Measurements from ENCODE around the gene QPRT. TPM values are rescaled to one million over a fixed set of nuclear protein-coding genes. Genes with fewer than 3 reads are reported as not detected.
"Not testable (repeated sequence)": the region's sequence is repeated elsewhere in the genome, so short reads cannot be mapped to it uniquely, and the experiment has no call there.

Gene QPRT
- total and polyA plus RNA-seq, 2 of the 13 experiments (the other 11 are each of a cell fraction or from before 2014, with no cell fraction given) = 130 to 218 TPM

DNA sequence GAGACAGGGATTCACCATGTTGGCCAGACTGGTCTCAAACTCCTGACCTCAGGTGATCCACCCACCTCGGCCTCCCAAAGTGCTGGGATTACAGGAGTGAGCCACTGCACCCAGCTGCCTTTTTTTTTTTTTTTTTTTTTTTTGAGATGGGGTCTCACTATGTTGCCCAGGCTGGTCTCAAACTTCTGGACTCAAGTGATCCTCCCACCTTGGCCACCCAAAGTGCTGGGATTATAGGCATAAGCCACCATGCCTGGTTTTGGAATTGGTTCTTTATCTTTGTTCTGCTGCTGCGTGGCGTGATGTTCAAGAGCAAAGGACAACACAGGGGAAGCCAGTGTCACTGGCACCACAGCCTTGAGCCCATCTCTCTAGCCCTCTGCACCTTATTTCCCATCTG, 16.7 kb downstream of the QPRT start:
- CTCF ChIA-PET (ENCODE audit: low intra/inter-chr PET ratio, low total read pairs); POLR2A ChIA-PET; intact Hi-C loops (cut with micrococcal nuclease; ENCODE audit: unreplicated experiment); H2AFZ ChIP-seq (ENCODE audit: low read length); ATAC-seq; H3K4me3 ChIP-seq (replicated peaks in 1 of 3; ENCODE audit: insufficient read depth in 1 of 3, low read depth in 2 of 3, low read length in 3 of 3); H3K27ac ChIP-seq (ENCODE audit: extremely low read length, insufficient read depth, low read length); H3K9me3 ChIP-seq (ENCODE audit: low read length); H3K9ac ChIP-seq (ENCODE audit: insufficient read depth, low read depth, low read length); H3K4me2 ChIP-seq (ENCODE audit: low read depth, low read length); DNase-seq (ENCODE audit: low spot score); BruUV-seq (replicated peaks); FAIRE-seq; H3K27me3 ChIP-seq (ENCODE audit: control insufficient read depth in 1 of 2, insufficient read depth in 2 of 2, low read length in 2 of 2): not testable (repeated sequence)
- H4K20me1 ChIP-seq (ENCODE audit: insufficient read depth, low read length) = peaks cover 21% of the 10 kb centered on the region
- peaks cover 20% of the 10 kb centered on the region for H3K4me1 ChIP-seq (ENCODE audit: insufficient read depth, low read length)
- peak; percentile 78 for TF ChIP-seq ZNF121 (CRISPR knock-in tag; IDR thresholded peaks at IDR 0.05)
- H3K36me3 ChIP-seq (replicated peaks in 1 of 2; ENCODE audit: control insufficient read depth in 1 of 2, insufficient read depth in 2 of 2, low read length in 2 of 2) = peaks cover 11 to 22% of the 10 kb centered on the region in 2 experiments; a peak in 4 of 5 replicates
- peaks cover 18% of the 10 kb centered on the region for H3K79me2 ChIP-seq (ENCODE audit: insufficient read depth, low read length)
- 100% methylated on average over 3 of the region's 3 CpGs for WGBS (ENCODE audit: low lambda C conversion rate)
- in situ Hi-C loops (cut with HindIII; ENCODE audit: extremely low pct_ligation_motif_present, low pct_unique_long_range_greater_than_20kb) = loop anchor here (10.0 kb wide), 1 partner anchor 339 kb away; the partner anchor contains the start of gene TLCD3B

DNA sequence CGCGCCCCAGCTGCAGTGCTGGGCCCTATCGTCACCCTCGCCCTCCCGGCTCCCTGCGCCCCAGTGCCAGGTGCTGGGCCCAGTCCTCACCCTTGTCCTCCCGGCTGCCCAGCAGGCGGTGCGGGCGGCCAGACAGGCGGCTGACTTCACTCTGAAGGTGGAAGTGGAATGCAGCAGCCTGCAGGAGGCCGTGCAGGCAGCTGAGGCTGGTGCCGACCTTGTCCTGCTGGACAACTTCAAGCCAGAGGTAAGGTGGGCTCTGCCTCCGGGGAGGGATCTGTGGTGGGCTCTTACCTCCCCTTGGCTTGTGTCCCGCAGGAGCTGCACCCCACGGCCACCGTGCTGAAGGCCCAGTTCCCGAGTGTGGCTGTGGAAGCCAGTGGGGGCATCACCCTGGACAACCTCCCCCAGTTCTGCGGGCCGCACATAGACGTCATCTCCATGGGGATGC, 17.9 kb downstream of the QPRT start:
- Histone ChIP-seq H3K27me3 (ENCODE audit: control insufficient read depth in 1 of 2, insufficient read depth in 2 of 2, low read length in 2 of 2) (no peaks in the 10 kb centered on the region; a peak in 1 of 5 replicates), H3K79me2 (ENCODE audit: insufficient read depth, low read length) (peaks cover 8% of the 10 kb centered on the region), H3K9me3 (ENCODE audit: low read length) (no peaks in the 10 kb centered on the region), H4K20me1 (ENCODE audit: insufficient read depth, low read length) (peaks cover 13% of the 10 kb centered on the region), H3K4me2 (ENCODE audit: low read depth, low read length) (no peak overlapping the region), H3K4me1 (ENCODE audit: insufficient read depth, low read length) (peaks cover 24% of the 10 kb centered on the region), H2AFZ (ENCODE audit: low read length) (no peak overlapping the region), H3K4me3 (replicated peaks in 1 of 3; ENCODE audit: insufficient read depth in 1 of 3, low read depth in 2 of 3, low read length in 3 of 3) (no peak overlapping the region), H3K27ac (ENCODE audit: extremely low read length, insufficient read depth, low read length) (no peak overlapping the region), H3K9ac (ENCODE audit: insufficient read depth, low read depth, low read length) (no peak overlapping the region), H3K36me3 (replicated peaks in 1 of 2; ENCODE audit: control insufficient read depth in 1 of 2, insufficient read depth in 2 of 2, low read length in 2 of 2) (peaks cover 11 to 22% of the 10 kb centered on the region in 2 experiments; a peak in 4 of 5 replicates)
- BruUV-seq (replicated peaks) = no TSS peak
- ChIA-PET CTCF (ENCODE audit: low intra/inter-chr PET ratio, low total read pairs) (no interaction called here), POLR2A (interaction anchor here (0.5 kb wide), 1 partner anchor 9 kb away, joined by 3 read pairs; no protein-coding TSS in a partner anchor)
- FAIRE-seq (no peak), ATAC-seq (no peak), DNase-seq (ENCODE audit: low spot score) (no peak)
- TF ChIP-seq ZEB1 (IDR thresholded peaks at IDR 0.05; ENCODE audit: insufficient replicate concordance, low read depth) (no peak), ZZZ3 (CRISPR knock-in tag; IDR thresholded peaks at IDR 0.05; ENCODE audit: borderline replicate concordance) (no peak), MBD4 (IDR thresholded peaks at IDR 0.05; ENCODE audit: borderline replicate concordance, low read length) (no peak), ZNF710 (CRISPR knock-in tag; IDR thresholded peaks at IDR 0.05; ENCODE audit: borderline replicate concordance) (no peak), AGO2 (optimal IDR thresholded peaks at IDR 0.05; ENCODE audit: low read depth, low read length) (peak; percentile 97), POLR2AphosphoS5 (IDR thresholded peaks at IDR 0.05; ENCODE audit: low read depth, low read length) (peak; percentile 14; the same call in 1 of the 2 replicates), REXO4 (CRISPR knock-in tag; IDR thresholded peaks at IDR 0.05; ENCODE audit: borderline replicate concordance) (no peak), NFKB2 (CRISPR knock-in tag; IDR thresholded peaks at IDR 0.05; ENCODE audit: borderline replicate concordance) (0 out of 2 replicates have a peak, but pooled peaks have one; percentile 15), CREM (IDR thresholded peaks at IDR 0.05) (no peak), CREM (CRISPR knock-in tag; IDR thresholded peaks at IDR 0.05) (peak; percentile 34; the same call in 1 of the 2 replicates), RBFOX2 (IDR thresholded peaks at IDR 0.05; ENCODE audit: low read depth, low read length) (peak; percentile 70)
- WGBS (ENCODE audit: low lambda C conversion rate) = 97% methylated on average over 17 of the region's 21 CpGs
- in situ Hi-C loops (cut with HindIII; ENCODE audit: extremely low pct_ligation_motif_present, low pct_unique_long_range_greater_than_20kb) (loop anchor here (10.0 kb wide), 1 partner anchor 338 kb away; the partner anchor contains the start of gene TLCD3B), intact Hi-C loops (cut with micrococcal nuclease; ENCODE audit: unreplicated experiment) (no loop called here)
